CD14-positive monocyte (primary cell): ENCODE results near the gene ANGPTL8. TPM values are rescaled to one million over a fixed set of nuclear protein-coding genes. Genes with fewer than 3 reads are reported as not detected.

Experiments used
- DNase-seq, 3 donors: peaks; one replicate each; pipeline ENCODE4 v3.0.0-alpha.2; 2011 to 2022
- H2AFZ ChIP-seq: 2 replicates; pipeline ENCODE4 v1.6.0; 2012; ENCODE audit warnings: mild to moderate bottlenecking, low read depth, low read length, inconsistent platforms; ENCODE audit not compliant: insufficient read depth, poor library complexity, severe bottlenecking
- H3K27ac ChIP-seq, 2 donors: 1 replicate in 1 of 2; 2 replicates in 1 of 2; pipeline ENCODE4 v1.5.1; 2012 to 2013; ENCODE audit warnings: low read length in 2 of 2, control low read depth in 1 of 2, inconsistent platforms in 1 of 2, low read depth in 1 of 2, mild to moderate bottlenecking in 1 of 2
- H3K27me3 ChIP-seq, 2 donors: one replicate each; pipeline versions ENCODE4 v1.6.0 to v1.6.1; 2011 to 2013; ENCODE audit warnings: low read length in 2 of 2; ENCODE audit not compliant: control insufficient read depth in 2 of 2, insufficient read depth in 2 of 2
- H3K36me3 ChIP-seq, 2 donors: replicated peaks in 1 of 2; 1 replicate in 1 of 2; 2 replicates in 1 of 2; pipeline versions ENCODE4 v1.5.1 to v1.6.1; 2012 to 2013; ENCODE audit warnings: low read length in 2 of 2, control low read depth in 1 of 2, inconsistent platforms in 1 of 2, mild to moderate bottlenecking in 1 of 2; ENCODE audit not compliant: insufficient read depth in 2 of 2, control insufficient read depth in 1 of 2
- H3K4me1 ChIP-seq, 2 donors: 1 replicate in 1 of 2; 2 replicates in 1 of 2; pipeline versions ENCODE4 v1.5.1 to v1.6.1; 2012 to 2013; ENCODE audit warnings: low read length in 2 of 2, control low read depth in 1 of 2, inconsistent platforms in 1 of 2, mild to moderate bottlenecking in 1 of 2, moderate library complexity in 1 of 2; ENCODE audit not compliant: insufficient read depth in 2 of 2, control insufficient read depth in 1 of 2
- H3K4me2 ChIP-seq: replicated peaks from 2 replicates; pipeline ENCODE3; 2012; ENCODE audit warnings: low read length, moderate library complexity, mild to moderate bottlenecking; ENCODE audit not compliant: poor library complexity, severe bottlenecking; ENCODE audit errors: extremely low read depth
- H3K4me3 ChIP-seq, 3 experiments: fragments of 200-600 bp in 1 of 3; sonication (generic) in 1 of 3; replicated peaks in 1 of 3; 1 replicate in 2 of 3; 2 replicates in 1 of 3; pipeline ENCODE4 v1.5.1; 2011 to 2013; ENCODE audit warnings: low read length in 3 of 3, mild to moderate bottlenecking in 3 of 3, control low read depth in 2 of 3, low read depth in 2 of 3, inconsistent platforms in 1 of 3, moderate library complexity in 1 of 3
- H3K79me2 ChIP-seq: 2 replicates; pipeline ENCODE4 v1.6.0; 2012; ENCODE audit warnings: mild to moderate bottlenecking, control low read depth, inconsistent platforms, low read length, moderate library complexity; ENCODE audit not compliant: insufficient read depth
- H3K9ac ChIP-seq: 2 replicates; pipeline ENCODE4 v1.6.0; 2017; ENCODE audit warnings: low read length, mild to moderate bottlenecking; ENCODE audit not compliant: insufficient read depth, poor library complexity, severe bottlenecking
- H3K9me3 ChIP-seq, 2 donors: replicated peaks in 1 of 2; 1 replicate in 1 of 2; 2 replicates in 1 of 2; pipeline versions ENCODE4 v1.5.1 to v1.6.1; 2012 to 2013; ENCODE audit warnings: low read length in 2 of 2, control low read depth in 1 of 2; ENCODE audit not compliant: control insufficient read depth in 1 of 2, insufficient read depth in 1 of 2
- H4K20me1 ChIP-seq: 2 replicates; pipeline ENCODE4 v1.6.0; 2012; ENCODE audit warnings: mild to moderate bottlenecking, low read length, control low read depth, moderate library complexity; ENCODE audit not compliant: insufficient read depth
- H3K27ac Mint-ChIP-seq, 7 donors: one replicate each; pipeline ENCODE4 v1.8.0; 2020; ENCODE audit warnings: mild to moderate bottlenecking in 7 of 7, mixed read lengths in 7 of 7, moderate library complexity in 6 of 7, inconsistent platforms in 2 of 7
- H3K27me3 Mint-ChIP-seq, 3 donors: one replicate each; pipeline ENCODE4 v1.8.0; 2021 to 2022; ENCODE audit warnings: low read depth in 3 of 3, mild to moderate bottlenecking in 3 of 3, mixed read lengths in 3 of 3, moderate library complexity in 3 of 3, inconsistent platforms in 1 of 3
- H3K36me3 Mint-ChIP-seq, 2 donors: one replicate each; pipeline ENCODE4 v1.8.0; 2020; ENCODE audit warnings: mixed read lengths in 2 of 2, inconsistent platforms in 1 of 2, mild to moderate bottlenecking in 1 of 2
- H3K4me1 Mint-ChIP-seq: one replicate; pipeline ENCODE4 v1.8.0; 2020; ENCODE audit warnings: mild to moderate bottlenecking, mixed read lengths
- H3K4me3 Mint-ChIP-seq, 2 donors: one replicate each; pipeline ENCODE4 v1.8.0; 2020; ENCODE audit warnings: mild to moderate bottlenecking in 2 of 2, mixed read lengths in 2 of 2, moderate library complexity in 1 of 2
- H3K9me3 Mint-ChIP-seq, 7 donors: one replicate each; pipeline ENCODE4 v1.8.0; 2020 to 2022; ENCODE audit warnings: mixed read lengths in 7 of 7, mild to moderate bottlenecking in 6 of 7, moderate library complexity in 6 of 7, inconsistent platforms in 2 of 7
- WGBS: methylation state at CpG from one replicate; pipeline ENCODE4 v1.1.5; 2013; ENCODE audit warnings: missing lambda C conversion rate; ENCODE audit not compliant: insufficient coverage; 5-methylcytosine and 5-hydroxymethylcytosine counted together
- intact Hi-C, 2 donors: fragments of 100-400 bp; cut with micrococcal nuclease; formaldehyde crosslinking; loops; one replicate each; pipeline versions ENCODE4 v1.15.0 to v1.15.1; 2023
- polyA plus RNA-seq, 3 donors: library from polyadenylated mRNA; depleted of rRNA in 1 of 3; unstranded in 2 of 3; stranded (reverse) in 1 of 3; fragments of 300-500 nt in 2 of 3; fragments of >200 nt in 1 of 3; fragmentation: Illumina TruSeq in 2 of 3; gene quantifications; 1 replicate in 2 of 3; 2 replicates in 1 of 3; pipeline ENCODE4 v1.2.3, GENCODE V29; 2012 to 2021
- TF ChIP-seq, protein P1 (sequence below): fragments of 200-600 bp; IDR thresholded peaks from one replicate; pipeline ENCODE4 v1.8.0; 2022; ENCODE audit warnings: antibody characterized with exemption, mild to moderate bottlenecking

The ANGPTL8 gene
- polyA plus RNA-seq, 3 donors = not detected

DNA sequence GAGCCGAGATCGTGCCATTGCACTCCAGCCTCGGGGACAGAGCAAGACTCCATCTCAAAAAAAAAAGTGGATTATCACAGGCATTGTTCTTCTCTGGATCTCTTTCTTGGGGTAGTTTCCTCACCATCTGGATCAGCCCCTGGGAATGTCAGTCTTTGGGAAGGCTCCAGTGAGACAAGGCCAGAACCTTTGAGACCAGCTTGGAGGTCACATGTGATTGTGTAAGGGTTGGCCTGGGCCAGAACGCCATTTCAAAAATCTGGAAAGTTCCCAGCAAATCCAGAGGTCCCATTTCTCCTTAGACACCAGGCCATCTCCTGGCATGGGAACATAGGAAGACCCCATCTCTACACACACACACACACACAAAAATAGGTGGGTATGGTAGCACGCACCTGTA, 14.2 kb upstream of the ANGPTL8 start:
- 100% methylated on average over 3 of the region's 5 CpGs for WGBS
- no peak overlapping the region for H3K4me3 ChIP-seq
- no peaks in the 10 kb centered on the region for H4K20me1 ChIP-seq
- no peaks in the 10 kb centered on the region for H3K36me3 Mint-ChIP-seq
- H3K27me3 ChIP-seq = no peaks in the 10 kb centered on the region
- H3K4me1 ChIP-seq = peaks cover 4 to 6% of the 10 kb centered on the region in 2 donors
- H3K27ac Mint-ChIP-seq = no peak overlapping the region
- no peaks in the 10 kb centered on the region for H3K36me3 ChIP-seq
- peaks cover 8% of the 10 kb centered on the region for H3K4me1 Mint-ChIP-seq
- H3K9me3 Mint-ChIP-seq = peaks cover 13 to 19% (median 15%) of the 10 kb centered on the region in 7 donors
- no peak overlapping the region for H3K27ac ChIP-seq
- H3K79me2 ChIP-seq = no peaks in the 10 kb centered on the region
- DNase-seq = no peak
- peaks cover 2 to 3% (median 3%) of the 10 kb centered on the region in 3 donors for H3K27me3 Mint-ChIP-seq
- H3K9ac ChIP-seq = no peak overlapping the region
- H3K9me3 ChIP-seq = peaks cover 9 to 10% of the 10 kb centered on the region in 2 donors
- intact Hi-C loops = no loop called here
- no peak overlapping the region for H3K4me3 Mint-ChIP-seq
- no peak overlapping the region for H2AFZ ChIP-seq
- H3K4me2 ChIP-seq = no peak overlapping the region
- TF ChIP-seq, protein P1, sequence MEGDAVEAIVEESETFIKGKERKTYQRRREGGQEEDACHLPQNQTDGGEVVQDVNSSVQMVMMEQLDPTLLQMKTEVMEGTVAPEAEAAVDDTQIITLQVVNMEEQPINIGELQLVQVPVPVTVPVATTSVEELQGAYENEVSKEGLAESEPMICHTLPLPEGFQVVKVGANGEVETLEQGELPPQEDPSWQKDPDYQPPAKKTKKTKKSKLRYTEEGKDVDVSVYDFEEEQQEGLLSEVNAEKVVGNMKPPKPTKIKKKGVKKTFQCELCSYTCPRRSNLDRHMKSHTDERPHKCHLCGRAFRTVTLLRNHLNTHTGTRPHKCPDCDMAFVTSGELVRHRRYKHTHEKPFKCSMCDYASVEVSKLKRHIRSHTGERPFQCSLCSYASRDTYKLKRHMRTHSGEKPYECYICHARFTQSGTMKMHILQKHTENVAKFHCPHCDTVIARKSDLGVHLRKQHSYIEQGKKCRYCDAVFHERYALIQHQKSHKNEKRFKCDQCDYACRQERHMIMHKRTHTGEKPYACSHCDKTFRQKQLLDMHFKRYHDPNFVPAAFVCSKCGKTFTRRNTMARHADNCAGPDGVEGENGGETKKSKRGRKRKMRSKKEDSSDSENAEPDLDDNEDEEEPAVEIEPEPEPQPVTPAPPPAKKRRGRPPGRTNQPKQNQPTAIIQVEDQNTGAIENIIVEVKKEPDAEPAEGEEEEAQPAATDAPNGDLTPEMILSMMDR = no peak

DNA sequence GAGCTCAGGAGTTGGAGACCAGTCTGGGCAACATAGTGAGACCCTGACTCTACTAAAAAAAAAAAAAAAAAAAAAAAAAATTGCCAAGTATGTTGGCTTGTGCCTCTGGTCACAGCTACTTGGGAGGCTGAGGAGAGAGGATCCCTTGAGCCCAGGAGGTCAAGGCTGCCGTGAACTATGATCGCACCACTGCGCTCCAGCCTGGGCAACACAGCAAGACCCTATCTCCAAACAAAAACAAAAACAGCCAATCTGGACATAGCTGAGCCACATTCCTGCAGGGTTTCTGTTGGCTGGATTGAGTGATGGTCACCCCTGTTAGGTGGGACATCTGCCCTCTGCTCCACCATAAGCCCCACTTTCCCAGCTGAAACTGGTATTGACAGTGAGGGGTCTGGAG, 13.6 kb upstream of the ANGPTL8 start:
- H3K4me3 ChIP-seq = no peak overlapping the region
- H3K36me3 ChIP-seq = no peaks in the 10 kb centered on the region
- intact Hi-C loops = no loop called here
- Mint-ChIP-seq H3K4me3 (no peak overlapping the region), H3K36me3 (no peaks in the 10 kb centered on the region), H3K27ac (no peak overlapping the region), H3K9me3 (peaks cover 8 to 17% (median 13%) of the 10 kb centered on the region in 7 donors), H3K4me1 (peaks cover 8% of the 10 kb centered on the region), H3K27me3 (peaks cover 2 to 5% (median 3%) of the 10 kb centered on the region in 3 donors)
- no peaks in the 10 kb centered on the region for H3K79me2 ChIP-seq
- H2AFZ ChIP-seq = no peak overlapping the region
- H3K27ac ChIP-seq = no peak overlapping the region
- no peak overlapping the region for H3K4me2 ChIP-seq
- TF ChIP-seq, protein P1 = no peak
- H3K9me3 ChIP-seq = peaks cover 9 to 10% of the 10 kb centered on the region in 2 donors
- no peaks in the 10 kb centered on the region for H3K27me3 ChIP-seq
- no peak for DNase-seq
- H3K4me1 ChIP-seq = peaks cover 4 to 6% of the 10 kb centered on the region in 2 donors
- WGBS = no CpG with 5 or more reads among the region's 3 CpGs
- H4K20me1 ChIP-seq = no peaks in the 10 kb centered on the region
- no peak overlapping the region for H3K9ac ChIP-seq
